ENCODE measurements around the gene FBXO31.
"Not testable (repeated sequence)": the region's sequence is repeated elsewhere in the genome, so short reads cannot be mapped to it uniquely, and the experiment has no call there.

Gene FBXO31

DNA sequence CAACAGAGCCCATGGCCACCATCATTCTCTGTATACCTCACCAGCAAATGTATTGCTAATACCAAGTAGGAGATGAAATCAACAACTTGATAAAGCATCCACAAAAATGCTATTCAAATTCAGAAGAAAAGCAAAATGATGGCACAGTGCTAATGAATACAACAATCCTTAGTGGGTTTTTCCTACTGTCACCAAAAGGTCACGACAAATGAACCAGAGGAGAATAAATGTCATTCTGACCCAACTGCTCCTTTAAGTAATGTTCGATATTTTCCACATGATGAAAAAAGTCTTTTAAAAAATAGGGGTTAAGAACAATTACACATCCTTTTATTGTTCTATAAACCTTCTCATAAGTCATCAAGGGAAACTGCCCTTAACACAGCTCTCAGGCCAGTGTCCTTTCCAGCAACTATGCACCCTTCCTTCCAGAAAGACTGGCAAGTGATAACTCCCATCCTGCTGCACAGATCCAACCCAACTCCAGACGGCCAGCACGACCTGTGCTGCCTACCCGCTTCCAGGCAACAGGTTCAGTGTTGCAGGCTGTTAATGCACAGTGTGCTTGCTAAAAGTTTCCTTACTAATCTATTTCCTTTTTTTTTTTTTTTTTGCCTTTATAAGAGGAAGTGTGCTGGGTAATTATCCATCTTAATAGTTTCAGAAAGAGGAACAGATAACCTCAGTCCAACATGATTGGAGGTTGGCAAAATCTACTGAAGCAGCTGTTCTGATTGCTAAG, 15.4 kb downstream of the FBXO31 start:
- no peak overlapping the region for H3K4me3 ChIP-seq (ENCODE audit: low read depth in 1 of 2, low read length in 2 of 2)
- no peak overlapping the region for H3K27ac ChIP-seq (ENCODE audit: low read depth, low read length)
- no peak overlapping the region for H3K9ac ChIP-seq (ENCODE audit: low read length)
- no peaks in the 10 kb centered on the region for H3K27me3 ChIP-seq (ENCODE audit: control insufficient read depth in 1 of 2, insufficient read depth in 2 of 2, low read length in 2 of 2)
- H3K36me3 ChIP-seq (ENCODE audit: insufficient read depth, low read length): peaks cover 3% of the 10 kb centered on the region
- no peaks in the 10 kb centered on the region for H3K9me3 ChIP-seq (ENCODE audit: low read length)
- H3K4me1 ChIP-seq (ENCODE audit: insufficient read depth, low read length): peaks cover 52% of the 10 kb centered on the region

DNA sequence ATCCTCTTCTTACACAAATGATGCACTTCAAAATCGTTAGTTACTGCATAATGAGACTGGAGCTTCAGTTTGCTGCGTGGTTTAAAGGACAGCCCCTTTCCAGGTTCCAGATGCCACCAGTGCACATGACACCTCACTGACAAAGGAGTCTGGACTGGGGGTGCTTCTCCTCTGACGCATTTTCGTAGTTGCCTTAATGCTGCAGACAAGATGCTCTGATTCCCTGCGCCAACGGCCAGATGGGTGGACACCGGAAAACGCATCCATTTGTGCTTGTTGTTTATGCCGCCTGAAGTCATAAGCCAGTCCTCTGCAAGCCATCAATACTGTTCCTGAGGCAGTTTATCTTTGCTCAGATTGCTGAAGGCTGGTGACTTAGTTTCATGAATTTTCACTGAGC, 16.0 kb downstream of the FBXO31 start:
- peaks cover 51% of the 10 kb centered on the region for H3K4me1 ChIP-seq (ENCODE audit: insufficient read depth, low read length)
- no peaks in the 10 kb centered on the region for H3K27me3 ChIP-seq (ENCODE audit: control insufficient read depth in 1 of 2, insufficient read depth in 2 of 2, low read length in 2 of 2)
- no peaks in the 10 kb centered on the region for H3K9me3 ChIP-seq (ENCODE audit: low read length)
- no peak overlapping the region for H3K4me3 ChIP-seq (ENCODE audit: low read depth in 1 of 2, low read length in 2 of 2)
- no peak overlapping the region for H3K9ac ChIP-seq (ENCODE audit: low read length)
- no peak overlapping the region for H3K27ac ChIP-seq (ENCODE audit: low read depth, low read length)
- peaks cover 3% of the 10 kb centered on the region for H3K36me3 ChIP-seq (ENCODE audit: insufficient read depth, low read length)

DNA sequence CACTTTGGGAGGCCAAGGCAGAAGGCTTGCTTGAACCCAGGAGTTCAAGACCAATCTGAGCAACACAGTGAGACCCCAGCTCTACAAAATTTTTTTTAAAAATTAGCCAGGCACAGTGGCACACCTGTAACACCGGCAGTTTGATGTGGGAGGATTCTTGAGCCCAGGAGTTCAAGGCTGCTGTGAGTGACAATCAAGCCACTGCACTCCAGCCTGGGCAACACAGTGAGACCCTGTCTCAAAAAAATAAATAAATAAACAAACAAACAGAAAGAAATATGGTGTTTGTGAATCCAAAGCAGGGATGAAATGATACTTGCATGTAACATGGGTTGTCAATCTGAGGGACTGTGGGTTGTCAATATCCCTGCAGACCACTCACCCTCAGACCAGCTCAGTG, 16.6 kb downstream of the FBXO31 start:
- H3K4me3 ChIP-seq (ENCODE audit: low read depth in 1 of 2, low read length in 2 of 2): no peak overlapping the region
- no peaks in the 10 kb centered on the region for H3K9me3 ChIP-seq (ENCODE audit: low read length)
- no peak overlapping the region for H3K27ac ChIP-seq (ENCODE audit: low read depth, low read length)
- peaks cover 4% of the 10 kb centered on the region for H3K36me3 ChIP-seq (ENCODE audit: insufficient read depth, low read length)
- no peaks in the 10 kb centered on the region for H3K27me3 ChIP-seq (ENCODE audit: control insufficient read depth in 1 of 2, insufficient read depth in 2 of 2, low read length in 2 of 2)
- H3K4me1 ChIP-seq (ENCODE audit: insufficient read depth, low read length): peaks cover 45% of the 10 kb centered on the region
- no peak overlapping the region for H3K9ac ChIP-seq (ENCODE audit: low read length)

DNA sequence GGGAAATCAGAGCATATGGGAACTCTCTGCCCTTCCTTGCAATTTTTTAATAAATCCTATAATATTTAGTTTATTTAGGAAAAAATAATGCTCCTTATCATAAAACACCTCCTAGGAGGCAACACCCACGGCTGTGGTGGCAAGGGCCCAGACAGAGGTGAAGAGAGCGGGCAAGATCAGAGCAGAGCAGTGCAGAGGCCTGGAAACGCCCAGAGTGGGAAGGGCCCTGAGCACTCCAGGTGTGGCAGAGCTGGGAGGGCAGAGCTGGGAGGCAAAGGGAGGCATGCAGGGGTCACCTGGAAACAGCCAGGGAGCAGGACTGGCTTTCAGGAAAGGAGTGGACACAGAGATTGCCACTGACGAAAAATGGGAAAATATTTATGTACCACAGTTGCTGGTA, 17.3 kb downstream of the FBXO31 start:
- no peaks in the 10 kb centered on the region for H3K9me3 ChIP-seq (ENCODE audit: low read length)
- no peaks in the 10 kb centered on the region for H3K27me3 ChIP-seq (ENCODE audit: control insufficient read depth in 1 of 2, insufficient read depth in 2 of 2, low read length in 2 of 2)
- no peak overlapping the region for H3K9ac ChIP-seq (ENCODE audit: low read length)
- no peak overlapping the region for H3K4me3 ChIP-seq (ENCODE audit: low read depth in 1 of 2, low read length in 2 of 2)
- peaks cover 40% of the 10 kb centered on the region for H3K4me1 ChIP-seq (ENCODE audit: insufficient read depth, low read length)
- no peak overlapping the region for H3K27ac ChIP-seq (ENCODE audit: low read depth, low read length)
- peaks cover 9% of the 10 kb centered on the region for H3K36me3 ChIP-seq (ENCODE audit: insufficient read depth, low read length)

DNA sequence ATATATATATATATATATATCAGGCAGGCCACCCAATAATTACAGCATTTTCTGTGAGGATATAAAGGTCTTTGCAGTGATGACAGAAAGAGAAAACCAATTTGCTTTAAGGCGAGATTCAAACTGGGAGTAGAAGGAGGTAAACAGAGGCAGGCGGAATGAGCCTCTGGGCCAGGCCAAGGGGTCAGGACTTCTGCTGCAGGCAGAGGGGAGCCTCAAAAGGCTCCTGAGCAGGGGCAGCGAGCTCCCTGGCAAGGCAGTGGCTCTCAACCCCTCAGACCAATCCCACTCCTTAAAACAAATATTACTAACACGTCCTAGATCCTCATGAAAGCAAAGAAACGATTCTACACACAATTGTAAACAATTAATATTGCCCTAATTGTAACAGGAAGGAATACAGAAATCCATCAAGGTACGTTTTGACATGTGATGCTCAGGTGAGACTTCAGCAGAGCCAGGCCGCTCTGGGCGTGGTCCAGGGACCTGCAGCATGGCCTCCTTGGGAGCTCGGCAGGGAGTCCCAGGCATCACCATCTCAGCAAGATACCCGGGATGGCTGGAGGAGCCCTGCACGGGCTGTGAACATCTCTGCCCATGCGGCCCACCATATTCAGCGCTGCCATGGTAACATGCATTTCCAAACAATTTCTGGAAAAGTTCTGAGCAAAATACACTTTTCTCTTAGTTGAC, 18.4 kb downstream of the FBXO31 start:
- Histone ChIP-seq H3K4me3 (ENCODE audit: low read depth in 1 of 2, low read length in 2 of 2) (no peak overlapping the region), H3K27ac (ENCODE audit: low read depth, low read length) (peak overlapping the region; percentile 12), H3K9me3 (ENCODE audit: low read length) (no peaks in the 10 kb centered on the region), H3K36me3 (ENCODE audit: insufficient read depth, low read length) (peaks cover 19% of the 10 kb centered on the region), H3K27me3 (ENCODE audit: control insufficient read depth in 1 of 2, insufficient read depth in 2 of 2, low read length in 2 of 2) (no peaks in the 10 kb centered on the region), H3K4me1 (ENCODE audit: insufficient read depth, low read length) (peaks cover 28% of the 10 kb centered on the region), H3K9ac (ENCODE audit: low read length) (no peak overlapping the region)

DNA sequence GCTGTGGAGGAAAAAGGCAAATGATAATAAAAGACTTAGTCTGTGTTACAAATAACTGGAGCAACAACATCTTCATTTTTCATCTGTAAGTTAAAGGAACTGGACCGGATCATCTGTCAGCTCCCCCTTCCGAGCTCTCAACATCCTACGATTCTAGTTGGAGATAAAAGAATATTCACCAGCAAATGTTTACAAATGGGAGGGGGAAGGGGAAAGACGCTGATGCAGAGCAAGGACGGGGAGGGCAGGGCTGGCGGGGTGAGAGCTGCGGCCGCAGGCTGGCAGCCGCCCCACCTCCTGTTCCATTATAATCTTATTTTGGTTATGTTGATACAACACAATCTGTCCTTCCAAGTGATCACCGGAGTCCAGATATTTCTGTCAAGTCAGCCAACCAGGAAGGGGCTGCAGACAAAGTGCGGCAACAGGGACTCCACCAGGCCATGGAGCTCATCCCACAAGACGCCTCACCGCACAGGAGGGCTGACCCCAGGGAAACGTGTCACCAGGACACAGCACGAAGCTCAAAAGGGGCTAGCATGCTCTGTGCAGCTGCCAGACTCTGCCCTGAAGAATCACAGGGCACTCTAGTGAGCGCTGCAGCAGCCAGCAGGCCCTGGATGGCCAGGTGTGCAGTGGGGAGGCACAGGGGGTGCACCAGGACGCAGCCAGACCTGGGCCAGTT, 19.7 kb downstream of the FBXO31 start:
- peaks cover 31% of the 10 kb centered on the region for H3K36me3 ChIP-seq (ENCODE audit: insufficient read depth, low read length)
- H3K27ac ChIP-seq (ENCODE audit: low read depth, low read length): peak overlapping the region; percentile 87
- no peaks in the 10 kb centered on the region for H3K27me3 ChIP-seq (ENCODE audit: control insufficient read depth in 1 of 2, insufficient read depth in 2 of 2, low read length in 2 of 2)
- no peaks in the 10 kb centered on the region for H3K9me3 ChIP-seq (ENCODE audit: low read length)
- peaks cover 25% of the 10 kb centered on the region for H3K4me1 ChIP-seq (ENCODE audit: insufficient read depth, low read length)
- peak overlapping the region; percentile 10 for H3K9ac ChIP-seq (ENCODE audit: low read length)
- peak overlapping the region in 1 of 2 donors; percentile 43 for H3K4me3 ChIP-seq (ENCODE audit: low read depth in 1 of 2, low read length in 2 of 2)

DNA sequence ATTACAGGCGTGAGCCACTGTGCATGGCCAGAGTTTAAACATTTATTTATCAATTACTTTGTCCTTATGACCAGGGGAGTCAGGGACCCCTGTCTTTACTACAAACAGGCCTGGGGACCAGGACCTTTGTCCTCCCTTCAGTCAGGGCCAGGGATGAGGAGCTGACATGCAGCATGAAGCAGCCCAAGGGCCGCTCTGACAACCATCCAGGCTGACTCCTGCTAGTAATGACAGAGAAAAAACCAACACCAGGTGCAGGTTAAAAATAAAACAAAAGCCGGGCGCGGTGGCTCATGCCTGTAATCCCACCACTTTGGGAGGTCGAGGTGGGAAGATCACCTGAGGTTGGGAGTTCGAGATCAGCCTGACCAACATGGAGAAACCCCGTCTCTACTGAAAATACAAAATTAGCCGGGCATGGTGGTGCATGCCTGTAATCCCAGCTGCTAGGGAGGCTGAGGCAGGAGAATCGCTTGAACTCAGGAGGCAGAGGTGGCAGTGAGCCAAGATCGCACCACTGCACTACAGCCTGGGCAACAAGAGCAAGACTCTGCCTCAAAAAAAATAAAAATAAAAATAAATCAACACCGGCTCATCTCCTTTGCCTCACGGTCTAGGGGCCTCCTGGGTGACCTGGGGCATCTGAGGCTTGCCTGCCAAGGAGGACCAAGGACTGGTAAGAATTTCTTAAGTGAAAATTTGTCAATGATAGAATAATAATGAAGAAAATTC, 20.6 kb downstream of the FBXO31 start:
- Histone ChIP-seq H3K36me3 (ENCODE audit: insufficient read depth, low read length) (peaks cover 41% of the 10 kb centered on the region), H3K27ac (ENCODE audit: low read depth, low read length) (peak overlapping the region; percentile 87), H3K4me1 (ENCODE audit: insufficient read depth, low read length) (peaks cover 19% of the 10 kb centered on the region)
- H3K9ac ChIP-seq (ENCODE audit: low read length); H3K9me3 ChIP-seq (ENCODE audit: low read length); H3K27me3 ChIP-seq (ENCODE audit: control insufficient read depth in 1 of 2, insufficient read depth in 2 of 2, low read length in 2 of 2); H3K4me3 ChIP-seq (ENCODE audit: low read depth in 1 of 2, low read length in 2 of 2): not testable (repeated sequence)

DNA sequence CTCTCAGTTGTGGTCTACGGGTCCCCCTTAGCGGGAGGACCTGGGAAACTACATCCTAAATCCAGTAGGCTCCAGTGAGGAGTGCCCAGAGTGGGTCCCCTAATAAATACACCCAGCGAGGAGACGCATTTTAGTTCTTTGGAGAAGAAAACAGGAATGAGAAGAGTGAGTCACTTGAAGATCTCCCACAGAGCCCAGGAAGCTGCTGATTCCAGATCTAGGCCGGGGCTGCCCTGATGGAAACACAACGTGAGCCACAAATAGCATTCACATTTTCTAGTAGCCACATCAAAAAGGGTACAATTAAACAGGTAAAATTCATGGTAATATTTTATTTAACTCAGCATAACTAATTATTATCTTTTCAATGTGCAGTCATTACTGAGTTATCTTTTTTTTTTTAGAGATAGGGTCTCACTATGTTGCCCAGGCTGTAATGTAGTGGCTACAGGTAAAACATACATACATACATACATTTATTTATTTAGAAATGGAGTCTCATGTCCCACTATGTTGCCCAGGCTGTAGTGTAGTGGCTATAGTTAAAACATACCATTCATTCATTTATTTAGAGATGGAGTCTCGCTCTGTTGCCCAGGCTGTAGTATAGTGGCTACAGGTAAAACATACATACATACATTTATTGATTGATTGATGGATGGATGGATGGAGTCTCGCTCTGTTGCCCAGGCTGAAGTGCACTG, 21.5 kb downstream of the FBXO31 start:
- H3K4me3 ChIP-seq (ENCODE audit: low read depth in 1 of 2, low read length in 2 of 2): no peak overlapping the region
- peaks cover 13% of the 10 kb centered on the region for H3K4me1 ChIP-seq (ENCODE audit: insufficient read depth, low read length)
- H3K27me3 ChIP-seq (ENCODE audit: control insufficient read depth in 1 of 2, insufficient read depth in 2 of 2, low read length in 2 of 2): no peaks in the 10 kb centered on the region
- H3K27ac ChIP-seq (ENCODE audit: low read depth, low read length): no peak overlapping the region
- H3K36me3 ChIP-seq (ENCODE audit: insufficient read depth, low read length): peaks cover 46% of the 10 kb centered on the region
- H3K9me3 ChIP-seq (ENCODE audit: low read length): no peaks in the 10 kb centered on the region
- H3K9ac ChIP-seq (ENCODE audit: low read length): no peak overlapping the region

DNA sequence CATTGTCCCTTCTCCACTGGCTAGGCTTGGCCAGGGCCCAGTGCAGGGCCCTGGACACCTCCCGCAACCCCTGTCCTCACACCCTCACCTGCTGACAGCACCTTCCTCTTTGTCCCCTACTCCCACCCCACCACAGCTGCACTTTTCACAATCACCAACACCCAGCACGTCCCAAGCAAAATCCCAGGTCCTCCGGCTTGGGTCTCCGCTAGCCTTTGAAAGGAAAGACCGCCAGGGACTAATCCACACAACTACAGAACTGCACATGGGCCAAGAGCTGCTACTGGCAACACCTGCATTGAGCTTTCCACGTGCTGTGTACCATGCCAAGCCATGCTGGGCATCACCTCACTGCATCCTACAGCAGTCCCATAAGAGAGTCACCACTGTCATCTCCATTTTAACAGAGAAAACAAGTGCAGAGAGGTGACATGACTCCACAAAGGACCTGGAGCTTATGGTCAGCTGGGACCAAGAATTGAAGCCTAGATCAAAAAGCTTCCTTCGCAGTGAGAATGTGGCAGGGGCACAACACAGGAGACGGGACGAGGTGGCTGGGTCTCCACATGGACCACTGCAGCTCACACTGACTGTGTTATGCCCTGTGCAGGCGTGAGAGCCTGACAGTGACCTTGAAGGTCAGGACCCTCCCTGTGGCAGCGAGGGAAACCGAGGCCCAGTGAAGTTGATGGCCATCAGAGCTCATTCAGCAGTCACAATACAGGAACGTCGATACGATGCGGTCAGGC, 22.5 kb downstream of the FBXO31 start:
- peaks cover 52% of the 10 kb centered on the region for H3K36me3 ChIP-seq (ENCODE audit: insufficient read depth, low read length)
- H3K27ac ChIP-seq (ENCODE audit: low read depth, low read length): no peak overlapping the region
- H3K9me3 ChIP-seq (ENCODE audit: low read length): no peaks in the 10 kb centered on the region
- H3K27me3 ChIP-seq (ENCODE audit: control insufficient read depth in 1 of 2, insufficient read depth in 2 of 2, low read length in 2 of 2): no peaks in the 10 kb centered on the region
- H3K9ac ChIP-seq (ENCODE audit: low read length): no peak overlapping the region
- no peak overlapping the region for H3K4me3 ChIP-seq (ENCODE audit: low read depth in 1 of 2, low read length in 2 of 2)
- H3K4me1 ChIP-seq (ENCODE audit: insufficient read depth, low read length): peaks cover 13% of the 10 kb centered on the region

DNA sequence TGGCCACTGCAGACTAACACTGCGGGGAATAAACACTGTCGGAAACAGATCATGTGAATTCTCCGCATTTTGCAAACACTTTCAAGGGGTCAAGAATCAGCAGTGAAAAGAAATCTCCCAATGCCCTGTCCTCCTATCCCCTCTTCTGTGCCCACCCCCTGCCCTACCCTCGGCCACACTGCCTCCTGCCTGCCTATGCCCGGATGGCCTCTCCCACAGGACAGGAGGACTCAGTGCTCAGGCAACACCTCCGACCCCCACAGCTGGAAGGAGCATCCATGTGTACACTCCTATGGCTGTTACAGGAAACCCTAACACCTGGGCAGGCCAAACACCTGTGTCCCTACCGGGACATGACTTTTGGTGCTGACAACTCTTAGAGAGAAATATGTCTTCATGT, 24.5 kb downstream of the FBXO31 start:
- no peak overlapping the region for H3K4me3 ChIP-seq (ENCODE audit: low read depth in 1 of 2, low read length in 2 of 2)
- no peaks in the 10 kb centered on the region for H3K9me3 ChIP-seq (ENCODE audit: low read length)
- H3K9ac ChIP-seq (ENCODE audit: low read length): no peak overlapping the region
- H3K27ac ChIP-seq (ENCODE audit: low read depth, low read length): no peak overlapping the region
- peaks cover 55% of the 10 kb centered on the region for H3K36me3 ChIP-seq (ENCODE audit: insufficient read depth, low read length)
- H3K4me1 ChIP-seq (ENCODE audit: insufficient read depth, low read length): peaks cover 6% of the 10 kb centered on the region
- no peaks in the 10 kb centered on the region for H3K27me3 ChIP-seq (ENCODE audit: control insufficient read depth in 1 of 2, insufficient read depth in 2 of 2, low read length in 2 of 2)

Data from muscle layer of colon (tissue), 2 donors.